A673 (cell line): ENCODE measurements around the gene TTC34.

Experiments used
- CTCF ChIP-seq: fragments of 300-800, 200-600 bp; sonication (generic); conservative IDR thresholded peaks from 2 replicates; pipeline ENCODE4 v1.5.1; 2017; ENCODE audit warnings: low read depth, mild to moderate bottlenecking, antibody characterized with exemption, low read length, moderate library complexity, mixed read lengths
- EZH2 ChIP-seq: fragments of 200-600 bp; sonication (generic); IDR thresholded peaks from 2 replicates; pipeline ENCODE4 v1.6.1; 2017; ENCODE audit warnings: borderline replicate concordance, low read depth, mild to moderate bottlenecking, mixed read lengths, antibody characterized with exemption, low read length; ENCODE audit not compliant: poor library complexity, severe bottlenecking

GRCh38 chr1:2588661-2589430 lies 212.6 kb downstream of the TTC34 start:
- no peak for TF ChIP-seq CTCF
- no peak for TF ChIP-seq EZH2
